NCI-H748 (cell line): Measurements from ENCODE around the gene TMED4.

Experiments used
- DNase-seq: peaks from one replicate; lab custom pipeline; 2025; ENCODE audit not compliant: unreplicated experiment; lab: John Stamatoyannopoulos, UW

TMED4 gene

GRCh38 chr7:44581879-44582603 lies at the start of gene TMED4:
Gene TMED4, minus strand, starts transcription at chr7:44582231. Its CDS starts 25 bp downstream, at chr7:44582206.
- peak; percentile 98 for DNase-seq

- no peak for DNase-seq
These were observed 49.6 kb upstream of the TMED4 start for GRCh38 chr7:44631458-44632115.

GRCh38 chr7:44630792-44631457 lies 48.9 kb upstream of the TMED4 start:
- no peak for DNase-seq

GRCh38 chr7:44629829-44630522 lies 47.9 kb upstream of the TMED4 start:
- DNase-seq = no peak

- DNase-seq = no peak
These were observed 44.6 kb upstream of the TMED4 start for GRCh38 chr7:44626620-44627019.

GRCh38 chr7:44625526-44626471 lies 43.8 kb upstream of the TMED4 start:
- no peak for DNase-seq

- DNase-seq = no peak
These were observed 42.3 kb upstream of the TMED4 start for GRCh38 chr7:44624318-44624717.

- DNase-seq = no peak
These were observed 40.5 kb upstream of the TMED4 start for GRCh38 chr7:44622342-44623151.

GRCh38 chr7:44621750-44622103 lies 39.7 kb upstream of the TMED4 start:
- no peak for DNase-seq

GRCh38 chr7:44621034-44621749 lies 39.2 kb upstream of the TMED4 start:
- no peak for DNase-seq

- no peak for DNase-seq
These were observed 36.7 kb upstream of the TMED4 start for GRCh38 chr7:44618753-44619152.

- no peak for DNase-seq
These were observed 36.0 kb upstream of the TMED4 start for GRCh38 chr7:44618045-44618444.

GRCh38 chr7:44617225-44617890 lies 35.3 kb upstream of the TMED4 start:
- DNase-seq = no peak

GRCh38 chr7:44616545-44616944 lies 34.5 kb upstream of the TMED4 start:
- DNase-seq = no peak

GRCh38 chr7:44615793-44616192 lies 33.8 kb upstream of the TMED4 start:
- DNase-seq = no peak

GRCh38 chr7:44615149-44615611 lies 33.1 kb upstream of the TMED4 start:
- DNase-seq = no peak

GRCh38 chr7:44609829-44610228 lies 27.8 kb upstream of the TMED4 start:
- no peak for DNase-seq

- DNase-seq = no peak
These were observed 27.1 kb upstream of the TMED4 start for GRCh38 chr7:44608916-44609648.
